ENCODE data around the gene COL4A1.
A peak's percentile ranks its signal among the peaks of the same experiment; 100 is the strongest.

COL4A1 gene

GRCh38 chr13:110239280-110240125 is 67.5 kb downstream of the COL4A1 start:
- no peak for DNase-seq (ENCODE audit: low spot score)
- FAIRE-seq = no peak

- DNase-seq (ENCODE audit: low spot score) = no peak
- FAIRE-seq = no peak
Observed at GRCh38 chr13:110238818-110239195, 68.2 kb downstream of the COL4A1 start.

- no peak for FAIRE-seq
Observed at GRCh38 chr13:110237875-110238817, 68.8 kb downstream of the COL4A1 start.

GRCh38 chr13:110236831-110237261 is 70.1 kb downstream of the COL4A1 start:
- no peak for DNase-seq (ENCODE audit: low spot score)
- FAIRE-seq = no peak

More at GRCh38 chr13:110237875-110238817, 68.8 kb downstream of the COL4A1 start:
- DNase-seq (ENCODE audit: low spot score) = no peak

GRCh38 chr13:110236431-110236830 is 70.5 kb downstream of the COL4A1 start:
- FAIRE-seq = no peak
- DNase-seq (ENCODE audit: low spot score) = no peak

GRCh38 chr13:110234532-110234931 is 72.4 kb downstream of the COL4A1 start:
- no peak for FAIRE-seq
- no peak for DNase-seq (ENCODE audit: low spot score)

GRCh38 chr13:110233951-110234280 is 73.0 kb downstream of the COL4A1 start:
- DNase-seq (ENCODE audit: low spot score) = no peak
- no peak for FAIRE-seq

- FAIRE-seq = no peak
- DNase-seq (ENCODE audit: low spot score) = no peak
Observed at GRCh38 chr13:110233181-110233950, 73.6 kb downstream of the COL4A1 start.

GRCh38 chr13:110232756-110233155 is 74.2 kb downstream of the COL4A1 start:
- FAIRE-seq = no peak
- no peak for DNase-seq (ENCODE audit: low spot score)

- FAIRE-seq = no peak
- no peak for DNase-seq (ENCODE audit: low spot score)
Observed at GRCh38 chr13:110232142-110232541, 74.8 kb downstream of the COL4A1 start.

- FAIRE-seq = no peak
- DNase-seq (ENCODE audit: low spot score) = no peak
Observed at GRCh38 chr13:110231348-110232047, 75.5 kb downstream of the COL4A1 start.

- FAIRE-seq = no peak
Observed at GRCh38 chr13:110230661-110231347, 76.2 kb downstream of the COL4A1 start.

GRCh38 chr13:110229905-110230563 is 76.9 kb downstream of the COL4A1 start:
- no peak for DNase-seq (ENCODE audit: low spot score)
- peak; percentile 93 for FAIRE-seq

More at GRCh38 chr13:110230661-110231347, 76.2 kb downstream of the COL4A1 start:
- no peak for DNase-seq (ENCODE audit: low spot score)

- FAIRE-seq (no peak), DNase-seq (ENCODE audit: low spot score) (no peak)
Observed at GRCh38 chr13:110228936-110229904, 77.7 kb downstream of the COL4A1 start.

GRCh38 chr13:110227864-110228643 is 78.9 kb downstream of the COL4A1 start:
- FAIRE-seq = no peak

GRCh38 chr13:110227416-110227815 is 79.5 kb downstream of the COL4A1 start:
- DNase-seq (ENCODE audit: low spot score) (no peak), FAIRE-seq (no peak)

More at GRCh38 chr13:110227864-110228643, 78.9 kb downstream of the COL4A1 start:
- no peak for DNase-seq (ENCODE audit: low spot score)

All from urothelium cell line (cell line).